HCT116 (cell line): ENCODE measurements around the gene MTG1.
"Not testable (repeated sequence)": the region's sequence is repeated elsewhere in the genome, so short reads cannot be mapped to it uniquely, and the experiment has no call there.

ENCODE experiments used
- EZH2phosphoT487 ChIP-seq: fragments of 200-600 bp; IDR thresholded peaks from 2 replicates; pipeline ENCODE4 v1.6.1; 2018; ENCODE audit warnings: antibody characterized with exemption, borderline replicate concordance
- POLR2A ChIP-seq: IDR thresholded peaks from 2 replicates; pipeline ENCODE4 v1.7.0; 2011; ENCODE audit warnings: borderline replicate concordance; ENCODE audit not compliant: insufficient read depth, insufficient read length; ENCODE audit errors: extremely low read depth
- SP1 ChIP-seq: IDR thresholded peaks from 2 replicates; pipeline ENCODE4 v1.6.1; 2012; ENCODE audit warnings: low read depth
- TF ChIP-seq, protein P1 (sequence below), 3 experiments: fragments of 200-600 bp in 1 of 3; sonication (generic) in 1 of 3; IDR thresholded peaks in 2 of 3; conservative IDR thresholded peaks in 1 of 3; 2 replicates each; pipeline ENCODE4 v1.5.1; 2012 to 2017; ENCODE audit warnings: low read depth in 2 of 3, low read length in 2 of 3, antibody characterized with exemption in 1 of 3, borderline replicate concordance in 1 of 3, control low read depth in 1 of 3, mild to moderate bottlenecking in 1 of 3, mixed read lengths in 1 of 3, mixed run types in 1 of 3, moderate library complexity in 1 of 3; ENCODE audit not compliant: insufficient read depth in 1 of 3

DNA sequence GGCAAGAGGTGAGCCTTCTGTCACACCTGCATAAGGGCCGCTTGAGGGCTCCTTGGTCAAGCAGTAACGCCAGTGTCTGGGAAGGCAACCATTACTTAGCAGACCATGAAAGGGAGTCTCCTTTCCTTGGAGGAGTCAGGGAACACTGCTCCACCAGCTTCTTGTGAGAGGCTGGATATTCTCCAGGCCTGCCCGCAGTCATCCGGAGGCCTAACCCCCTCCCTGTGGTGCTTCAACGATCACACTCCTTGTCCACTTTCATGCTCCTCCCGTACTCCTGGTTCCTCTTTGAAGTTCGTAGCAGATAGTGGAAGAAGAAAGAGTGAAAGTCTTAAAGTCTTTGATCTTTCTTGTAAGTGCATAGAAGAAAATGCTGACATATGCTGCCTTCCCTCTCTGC, 26.5 kb upstream of the MTG1 start:
- TF ChIP-seq EZH2phosphoT487, POLR2A, SP1: not testable (repeated sequence)
- TF ChIP-seq, protein P1, sequence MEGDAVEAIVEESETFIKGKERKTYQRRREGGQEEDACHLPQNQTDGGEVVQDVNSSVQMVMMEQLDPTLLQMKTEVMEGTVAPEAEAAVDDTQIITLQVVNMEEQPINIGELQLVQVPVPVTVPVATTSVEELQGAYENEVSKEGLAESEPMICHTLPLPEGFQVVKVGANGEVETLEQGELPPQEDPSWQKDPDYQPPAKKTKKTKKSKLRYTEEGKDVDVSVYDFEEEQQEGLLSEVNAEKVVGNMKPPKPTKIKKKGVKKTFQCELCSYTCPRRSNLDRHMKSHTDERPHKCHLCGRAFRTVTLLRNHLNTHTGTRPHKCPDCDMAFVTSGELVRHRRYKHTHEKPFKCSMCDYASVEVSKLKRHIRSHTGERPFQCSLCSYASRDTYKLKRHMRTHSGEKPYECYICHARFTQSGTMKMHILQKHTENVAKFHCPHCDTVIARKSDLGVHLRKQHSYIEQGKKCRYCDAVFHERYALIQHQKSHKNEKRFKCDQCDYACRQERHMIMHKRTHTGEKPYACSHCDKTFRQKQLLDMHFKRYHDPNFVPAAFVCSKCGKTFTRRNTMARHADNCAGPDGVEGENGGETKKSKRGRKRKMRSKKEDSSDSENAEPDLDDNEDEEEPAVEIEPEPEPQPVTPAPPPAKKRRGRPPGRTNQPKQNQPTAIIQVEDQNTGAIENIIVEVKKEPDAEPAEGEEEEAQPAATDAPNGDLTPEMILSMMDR (IDR thresholded peaks at IDR 0.05 in 2 of 3, conservative IDR thresholded peaks at IDR 0.05 in 1 of 3; ENCODE audit: borderline replicate concordance in 1 of 3, insufficient read depth in 1 of 3, low read depth in 2 of 3, low read length in 2 of 3) = not testable (repeated sequence)
